AG04450 (cell line): ENCODE data around the gene GALK1. TPM values are rescaled to one million over a fixed set of nuclear protein-coding genes. Genes with fewer than 3 reads are reported as not detected.

Source experiments
- CTCF ChIA-PET: fragments of 300-600, 350-600 bp; formaldehyde crosslinking; extraction: SDS; loops from one replicate; lab custom pipeline; 2022; ENCODE audit warnings: antibody characterized with exemption, inconsistent platforms; lab: Charles Lee
- POLR2A ChIA-PET: fragments of 350-600 bp; formaldehyde crosslinking; extraction: SDS; loops from one replicate; lab custom pipeline; 2021; ENCODE audit warnings: antibody characterized with exemption, inconsistent platforms; lab: Yijun Ruan, JAX
- DNase-seq: peaks from one replicate; pipeline ENCODE4 v3.0.0-alpha.2; 2011; ENCODE audit warnings: low read depth, low spot score
- H3K27ac ChIP-seq: one replicate; pipeline ENCODE4 v1.5.1; 2012; ENCODE audit warnings: low read depth, low read length, control low read depth
- H3K27me3 ChIP-seq: one replicate; pipeline ENCODE4 v1.6.0; 2012; ENCODE audit warnings: low read length; ENCODE audit not compliant: control insufficient read depth, insufficient read depth
- H3K4me3 ChIP-seq: 2 replicates; pipeline ENCODE4 v1.5.1; 2011; ENCODE audit warnings: mild to moderate bottlenecking, low read depth, low read length, control low read depth
- H3K9me3 ChIP-seq: 2 replicates; pipeline ENCODE4 v1.5.1; 2012; ENCODE audit warnings: low read length; ENCODE audit not compliant: control insufficient read depth, insufficient read depth
- CTCF ChIP-seq: IDR thresholded peaks from 2 replicates; pipeline ENCODE4 v1.5.1; 2011; ENCODE audit warnings: low read depth, low read length, control low read depth, inconsistent platforms
- polyA plus RNA-seq: library from polyadenylated mRNA; depleted of rRNA; stranded (reverse); fragments of >200 nt; gene quantifications from 2 replicates; pipeline ENCODE4 v1.2.3, GENCODE V29; 2011

Gene GALK1
- polyA plus RNA-seq, 1 experiment, result 12.4 TPM

- H3K27me3 ChIP-seq, result peaks cover 51% of the 10 kb centered on the region
- no peaks in the 10 kb centered on the region; the same call in 1 of the 2 replicates for H3K9me3 ChIP-seq
- no peak for DNase-seq
- H3K27ac ChIP-seq, result no peak overlapping the region
- POLR2A ChIA-PET, result no interaction called here
- H3K4me3 ChIP-seq, result no peak overlapping the region
- TF ChIP-seq CTCF, result no peak
- CTCF ChIA-PET, result interaction anchor here (1.0 to 1.7 kb wide), 2 partner anchors 24 to 123 kb away, joined by 3 to 5 read pairs; no protein-coding TSS in a partner anchor
Measured at GRCh38 chr17:75723171-75723930, 41.6 kb downstream of the GALK1 start.

GRCh38 chr17:75722542-75723095, 42.4 kb downstream of the GALK1 start:
- Histone ChIP-seq H3K4me3 (no peak overlapping the region), H3K27ac (no peak overlapping the region), H3K9me3 (no peaks in the 10 kb centered on the region; the same call in 1 of the 2 replicates), H3K27me3 (peaks cover 46% of the 10 kb centered on the region)
- TF ChIP-seq CTCF, result no peak
- ChIA-PET CTCF (interaction anchor here (1.0 to 1.7 kb wide), 2 partner anchors 25 to 31 kb away, joined by 3 to 5 read pairs; no protein-coding TSS in a partner anchor), POLR2A (no interaction called here)
- no peak for DNase-seq

GRCh38 chr17:75722076-75722475, 42.9 kb downstream of the GALK1 start:
- H3K27ac ChIP-seq, result no peak overlapping the region
- ChIA-PET POLR2A (interaction anchor here (0.5 kb wide), 1 partner anchor 26 kb away, joined by 3 read pairs; no protein-coding TSS in a partner anchor), CTCF (interaction anchor here (1.0 to 1.7 kb wide), 2 partner anchors 25 to 31 kb away, joined by 3 to 5 read pairs; no protein-coding TSS in a partner anchor)
- H3K9me3 ChIP-seq, result no peaks in the 10 kb centered on the region; the same call in 1 of the 2 replicates
- H3K27me3 ChIP-seq, result peaks cover 44% of the 10 kb centered on the region
- H3K4me3 ChIP-seq, result no peak overlapping the region
- DNase-seq, result no peak
- TF ChIP-seq CTCF, result no peak

GRCh38 chr17:75721463-75722011, 43.5 kb downstream of the GALK1 start:
- peaks cover 43% of the 10 kb centered on the region for H3K27me3 ChIP-seq
- CTCF ChIA-PET, result interaction anchor here (1.0 kb wide), 1 partner anchor 26 kb away, joined by 3 read pairs; no protein-coding TSS in a partner anchor
- no peak for DNase-seq
- no peak for TF ChIP-seq CTCF
- no peak overlapping the region for H3K27ac ChIP-seq
- peak overlapping the region; percentile 25; the same call in 1 of the 2 replicates for H3K4me3 ChIP-seq
- POLR2A ChIA-PET, result interaction anchor here (0.5 kb wide), 1 partner anchor 26 kb away, joined by 3 read pairs; no protein-coding TSS in a partner anchor
- no peaks in the 10 kb centered on the region; the same call in 1 of the 2 replicates for H3K9me3 ChIP-seq
